HepG2 (cell line): ENCODE results near the gene DLG5.

ENCODE experiments used
- DNMT1 ChIP-seq: sonication (generic); formaldehyde crosslinking; IDR thresholded peaks from 2 replicates; pipeline ENCODE4 v1.5.1; 2020; ENCODE audit warnings: mild to moderate bottlenecking, missing genetic modification reagents
- EZH2 ChIP-seq: conservative IDR thresholded peaks from 2 replicates; pipeline ENCODE4 v1.6.1; 2012; ENCODE audit warnings: mild to moderate bottlenecking, low read depth, low read length, moderate library complexity
- GATAD1 ChIP-seq: IDR thresholded peaks from 2 replicates; pipeline ENCODE4 v1.6.1; 2016; ENCODE audit warnings: missing genetic modification reagents, missing compliant biosample characterization
- MED13 ChIP-seq: sonication (generic); formaldehyde crosslinking; IDR thresholded peaks from 2 replicates; pipeline ENCODE4 v1.5.0; 2020; ENCODE audit warnings: missing genetic modification reagents
- POLR2A ChIP-seq, 2 experiments: IDR thresholded peaks; 2 replicates each; pipeline ENCODE4 v1.6.1; 2011; ENCODE audit warnings: low read depth in 2 of 2, low read length in 2 of 2, mild to moderate bottlenecking in 1 of 2, moderate library complexity in 1 of 2; ENCODE audit not compliant: insufficient read depth in 1 of 2
- SIN3A ChIP-seq: IDR thresholded peaks from 2 replicates; pipeline ENCODE4 v1.6.1; 2011; ENCODE audit warnings: low read depth, mild to moderate bottlenecking, control low read depth, low read length, borderline replicate concordance
- SIN3B ChIP-seq: fragments of 150-350 bp; IDR thresholded peaks from 2 replicates; pipeline ENCODE4 v1.6.1; 2014; ENCODE audit warnings: low read length
- ZFP90 ChIP-seq: sonication (generic); formaldehyde crosslinking; IDR thresholded peaks from 2 replicates; pipeline ENCODE4 v1.8.0; 2022; ENCODE audit warnings: missing genetic modification reagents, mild to moderate bottlenecking, inconsistent platforms, borderline replicate concordance
- ZNF274 ChIP-seq: sonication (generic); formaldehyde crosslinking; IDR thresholded peaks from 2 replicates; pipeline ENCODE4 v1.5.1; 2020; ENCODE audit warnings: mild to moderate bottlenecking, missing genetic modification reagents
- TF ChIP-seq, protein P1 (sequence below): sonication (generic); formaldehyde crosslinking; IDR thresholded peaks from 2 replicates; pipeline ENCODE4 v1.4.0; 2020; ENCODE audit warnings: missing genetic modification reagents, borderline replicate concordance
- TF ChIP-seq, protein P2 (sequence below), 2 experiments: IDR thresholded peaks; 2 replicates each; pipeline ENCODE4 v1.6.1; 2011 to 2012; ENCODE audit warnings: low read length in 2 of 2, borderline replicate concordance in 1 of 2, low read depth in 1 of 2, mild to moderate bottlenecking in 1 of 2, moderate library complexity in 1 of 2
- TF ChIP-seq, protein P3 (sequence below): sonication (generic); formaldehyde crosslinking; IDR thresholded peaks from 2 replicates; pipeline ENCODE4 v1.4.0; 2020; ENCODE audit warnings: mild to moderate bottlenecking, missing genetic modification reagents
- TF ChIP-seq, protein P4 (sequence below): sonication (generic); formaldehyde crosslinking; IDR thresholded peaks from 2 replicates; pipeline ENCODE4 v1.5.0; 2020; ENCODE audit warnings: mild to moderate bottlenecking, missing genetic modification reagents, moderate library complexity

DNA sequence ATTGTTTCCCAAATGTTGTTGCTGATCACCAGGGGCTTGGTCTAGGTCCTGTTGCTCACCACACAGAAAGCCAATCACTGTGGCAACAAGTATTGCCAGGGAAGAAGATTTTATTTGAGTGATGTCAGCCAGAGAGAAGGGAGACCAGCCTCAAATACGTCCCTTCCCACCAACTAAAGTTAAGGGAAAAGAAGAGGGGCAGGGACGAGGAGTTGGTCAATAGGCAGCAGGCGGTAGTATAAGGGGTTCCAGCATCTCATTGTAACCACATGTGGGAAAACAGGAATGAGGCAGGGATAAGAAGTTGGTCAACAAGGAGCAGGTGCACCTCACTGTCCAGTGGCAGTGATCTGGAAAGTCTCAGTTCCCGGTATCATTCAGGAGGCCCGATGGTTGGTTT lies 150.1 kb downstream of the DLG5 start:
- TF ChIP-seq POLR2A (IDR thresholded peaks at IDR 0.05; ENCODE audit: insufficient read depth in 1 of 2, low read depth in 2 of 2, low read length in 2 of 2) = no peak
- TF ChIP-seq ZFP90 (CRISPR knock-in tag) = no peak
- TF ChIP-seq SIN3A = no peak
- TF ChIP-seq SIN3B = no peak
- TF ChIP-seq, protein P1, sequence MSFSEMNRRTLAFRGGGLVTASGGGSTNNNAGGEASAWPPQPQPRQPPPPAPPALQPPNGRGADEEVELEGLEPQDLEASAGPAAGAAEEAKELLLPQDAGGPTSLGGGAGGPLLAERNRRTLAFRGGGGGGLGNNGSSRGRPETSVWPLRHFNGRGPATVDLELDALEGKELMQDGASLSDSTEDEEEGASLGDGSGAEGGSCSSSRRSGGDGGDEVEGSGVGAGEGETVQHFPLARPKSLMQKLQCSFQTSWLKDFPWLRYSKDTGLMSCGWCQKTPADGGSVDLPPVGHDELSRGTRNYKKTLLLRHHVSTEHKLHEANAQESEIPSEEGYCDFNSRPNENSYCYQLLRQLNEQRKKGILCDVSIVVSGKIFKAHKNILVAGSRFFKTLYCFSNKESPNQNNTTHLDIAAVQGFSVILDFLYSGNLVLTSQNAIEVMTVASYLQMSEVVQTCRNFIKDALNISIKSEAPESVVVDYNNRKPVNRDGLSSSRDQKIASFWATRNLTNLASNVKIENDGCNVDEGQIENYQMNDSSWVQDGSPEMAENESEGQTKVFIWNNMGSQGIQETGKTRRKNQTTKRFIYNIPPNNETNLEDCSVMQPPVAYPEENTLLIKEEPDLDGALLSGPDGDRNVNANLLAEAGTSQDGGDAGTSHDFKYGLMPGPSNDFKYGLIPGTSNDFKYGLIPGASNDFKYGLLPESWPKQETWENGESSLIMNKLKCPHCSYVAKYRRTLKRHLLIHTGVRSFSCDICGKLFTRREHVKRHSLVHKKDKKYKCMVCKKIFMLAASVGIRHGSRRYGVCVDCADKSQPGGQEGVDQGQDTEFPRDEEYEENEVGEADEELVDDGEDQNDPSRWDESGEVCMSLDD (CRISPR knock-in tag) = no peak
- TF ChIP-seq, protein P2, sequence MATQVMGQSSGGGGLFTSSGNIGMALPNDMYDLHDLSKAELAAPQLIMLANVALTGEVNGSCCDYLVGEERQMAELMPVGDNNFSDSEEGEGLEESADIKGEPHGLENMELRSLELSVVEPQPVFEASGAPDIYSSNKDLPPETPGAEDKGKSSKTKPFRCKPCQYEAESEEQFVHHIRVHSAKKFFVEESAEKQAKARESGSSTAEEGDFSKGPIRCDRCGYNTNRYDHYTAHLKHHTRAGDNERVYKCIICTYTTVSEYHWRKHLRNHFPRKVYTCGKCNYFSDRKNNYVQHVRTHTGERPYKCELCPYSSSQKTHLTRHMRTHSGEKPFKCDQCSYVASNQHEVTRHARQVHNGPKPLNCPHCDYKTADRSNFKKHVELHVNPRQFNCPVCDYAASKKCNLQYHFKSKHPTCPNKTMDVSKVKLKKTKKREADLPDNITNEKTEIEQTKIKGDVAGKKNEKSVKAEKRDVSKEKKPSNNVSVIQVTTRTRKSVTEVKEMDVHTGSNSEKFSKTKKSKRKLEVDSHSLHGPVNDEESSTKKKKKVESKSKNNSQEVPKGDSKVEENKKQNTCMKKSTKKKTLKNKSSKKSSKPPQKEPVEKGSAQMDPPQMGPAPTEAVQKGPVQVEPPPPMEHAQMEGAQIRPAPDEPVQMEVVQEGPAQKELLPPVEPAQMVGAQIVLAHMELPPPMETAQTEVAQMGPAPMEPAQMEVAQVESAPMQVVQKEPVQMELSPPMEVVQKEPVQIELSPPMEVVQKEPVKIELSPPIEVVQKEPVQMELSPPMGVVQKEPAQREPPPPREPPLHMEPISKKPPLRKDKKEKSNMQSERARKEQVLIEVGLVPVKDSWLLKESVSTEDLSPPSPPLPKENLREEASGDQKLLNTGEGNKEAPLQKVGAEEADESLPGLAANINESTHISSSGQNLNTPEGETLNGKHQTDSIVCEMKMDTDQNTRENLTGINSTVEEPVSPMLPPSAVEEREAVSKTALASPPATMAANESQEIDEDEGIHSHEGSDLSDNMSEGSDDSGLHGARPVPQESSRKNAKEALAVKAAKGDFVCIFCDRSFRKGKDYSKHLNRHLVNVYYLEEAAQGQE (IDR thresholded peaks at IDR 0.05; ENCODE audit: borderline replicate concordance in 1 of 2, low read depth in 1 of 2, low read length in 2 of 2) = no peak
- no peak for TF ChIP-seq EZH2
- TF ChIP-seq, protein P3, sequence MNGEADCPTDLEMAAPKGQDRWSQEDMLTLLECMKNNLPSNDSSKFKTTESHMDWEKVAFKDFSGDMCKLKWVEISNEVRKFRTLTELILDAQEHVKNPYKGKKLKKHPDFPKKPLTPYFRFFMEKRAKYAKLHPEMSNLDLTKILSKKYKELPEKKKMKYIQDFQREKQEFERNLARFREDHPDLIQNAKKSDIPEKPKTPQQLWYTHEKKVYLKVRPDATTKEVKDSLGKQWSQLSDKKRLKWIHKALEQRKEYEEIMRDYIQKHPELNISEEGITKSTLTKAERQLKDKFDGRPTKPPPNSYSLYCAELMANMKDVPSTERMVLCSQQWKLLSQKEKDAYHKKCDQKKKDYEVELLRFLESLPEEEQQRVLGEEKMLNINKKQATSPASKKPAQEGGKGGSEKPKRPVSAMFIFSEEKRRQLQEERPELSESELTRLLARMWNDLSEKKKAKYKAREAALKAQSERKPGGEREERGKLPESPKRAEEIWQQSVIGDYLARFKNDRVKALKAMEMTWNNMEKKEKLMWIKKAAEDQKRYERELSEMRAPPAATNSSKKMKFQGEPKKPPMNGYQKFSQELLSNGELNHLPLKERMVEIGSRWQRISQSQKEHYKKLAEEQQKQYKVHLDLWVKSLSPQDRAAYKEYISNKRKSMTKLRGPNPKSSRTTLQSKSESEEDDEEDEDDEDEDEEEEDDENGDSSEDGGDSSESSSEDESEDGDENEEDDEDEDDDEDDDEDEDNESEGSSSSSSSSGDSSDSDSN (CRISPR knock-in tag) = no peak
- TF ChIP-seq DNMT1 (CRISPR knock-in tag) = no peak
- TF ChIP-seq ZNF274 (CRISPR knock-in tag) = no peak
- no peak for TF ChIP-seq GATAD1 (CRISPR knock-in tag)
- TF ChIP-seq MED13 (CRISPR knock-in tag) = no peak
- TF ChIP-seq, protein P4, sequence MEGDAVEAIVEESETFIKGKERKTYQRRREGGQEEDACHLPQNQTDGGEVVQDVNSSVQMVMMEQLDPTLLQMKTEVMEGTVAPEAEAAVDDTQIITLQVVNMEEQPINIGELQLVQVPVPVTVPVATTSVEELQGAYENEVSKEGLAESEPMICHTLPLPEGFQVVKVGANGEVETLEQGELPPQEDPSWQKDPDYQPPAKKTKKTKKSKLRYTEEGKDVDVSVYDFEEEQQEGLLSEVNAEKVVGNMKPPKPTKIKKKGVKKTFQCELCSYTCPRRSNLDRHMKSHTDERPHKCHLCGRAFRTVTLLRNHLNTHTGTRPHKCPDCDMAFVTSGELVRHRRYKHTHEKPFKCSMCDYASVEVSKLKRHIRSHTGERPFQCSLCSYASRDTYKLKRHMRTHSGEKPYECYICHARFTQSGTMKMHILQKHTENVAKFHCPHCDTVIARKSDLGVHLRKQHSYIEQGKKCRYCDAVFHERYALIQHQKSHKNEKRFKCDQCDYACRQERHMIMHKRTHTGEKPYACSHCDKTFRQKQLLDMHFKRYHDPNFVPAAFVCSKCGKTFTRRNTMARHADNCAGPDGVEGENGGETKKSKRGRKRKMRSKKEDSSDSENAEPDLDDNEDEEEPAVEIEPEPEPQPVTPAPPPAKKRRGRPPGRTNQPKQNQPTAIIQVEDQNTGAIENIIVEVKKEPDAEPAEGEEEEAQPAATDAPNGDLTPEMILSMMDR (CRISPR knock-in tag) = no peak
